Erythroblast (primary cell): ENCODE data around the gene CGNL1.

Experiments used
- DNase-seq, 2 experiments: peaks; one replicate each; lab custom pipeline; 2025; lab: John Stamatoyannopoulos, UW
- GATA1 ChIP-seq: IDR thresholded peaks from 2 replicates; pipeline ENCODE4 v1.6.1; 2011; ENCODE audit warnings: low read depth, mild to moderate bottlenecking, control low read depth, low read length, moderate library complexity
- POLR2A ChIP-seq: IDR thresholded peaks from 2 replicates; pipeline ENCODE4 v1.6.1; 2011; ENCODE audit warnings: mild to moderate bottlenecking, low read length

The CGNL1 gene

DNA sequence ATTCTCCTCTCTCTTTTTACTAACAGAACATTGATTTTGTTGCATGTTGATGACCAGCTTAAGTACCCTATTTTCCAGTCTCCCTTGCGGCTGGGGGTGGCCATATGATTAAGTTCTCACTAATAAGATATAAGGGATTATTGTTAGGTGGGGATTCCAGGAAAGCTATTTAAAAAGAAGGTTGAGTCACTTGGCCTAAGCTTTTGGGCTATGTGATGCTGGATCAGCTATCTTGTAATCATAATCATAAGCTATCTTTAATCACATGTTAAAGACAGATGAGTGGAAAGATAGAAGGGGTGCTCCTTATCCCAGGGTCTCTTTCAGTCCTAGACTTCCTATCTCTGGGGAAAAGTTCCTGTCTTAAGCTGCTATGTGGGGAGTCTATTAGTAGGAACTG is 59.9 kb downstream of the CGNL1 start:
- TF ChIP-seq POLR2A: no peak
- TF ChIP-seq GATA1: no peak
- DNase-seq: no peak

- DNase-seq: no peak
- TF ChIP-seq POLR2A: no peak
- no peak for TF ChIP-seq GATA1
Measured at GRCh38 chr15:57436961-57437360, 60.7 kb downstream of the CGNL1 start.

DNA sequence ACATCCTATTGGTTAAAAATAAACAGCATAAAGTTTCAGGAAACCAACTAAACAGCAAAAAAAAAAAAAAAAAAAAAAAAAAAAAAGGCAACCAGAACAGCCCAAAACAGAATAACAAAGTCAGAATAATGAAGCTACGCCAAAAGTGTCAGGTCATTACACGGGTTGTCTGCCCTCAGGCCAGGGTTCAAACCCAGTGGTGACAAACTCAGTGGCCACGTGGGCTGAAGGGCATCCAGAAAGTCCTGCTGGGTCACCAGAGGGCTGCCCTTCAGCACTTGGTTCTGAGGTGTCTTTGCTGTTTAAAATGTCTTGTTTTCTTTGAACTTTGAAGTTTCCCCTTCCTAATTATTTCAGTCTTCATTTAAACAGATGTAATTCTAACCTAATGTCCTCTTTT is 61.3 kb downstream of the CGNL1 start:
- TF ChIP-seq GATA1 (no peak), POLR2A (no peak)
- DNase-seq: no peak

DNA sequence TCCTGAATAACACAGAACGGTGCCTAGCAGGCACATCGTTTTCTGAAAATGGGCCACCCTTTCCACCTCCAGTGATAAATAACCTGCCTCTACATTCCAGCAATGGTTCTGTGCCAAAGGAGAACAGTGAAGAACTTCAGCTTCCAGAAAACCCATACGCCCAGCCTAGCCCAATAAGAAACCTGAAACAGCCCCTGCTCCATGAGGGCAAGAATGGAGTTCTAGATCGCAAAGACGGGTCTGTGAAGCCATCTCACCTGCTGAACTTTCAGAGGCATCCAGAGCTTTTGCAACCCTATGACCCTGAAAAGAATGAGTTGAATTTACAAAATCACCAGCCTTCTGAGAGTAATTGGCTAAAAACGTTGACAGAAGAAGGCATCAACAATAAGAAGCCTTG is 61.9 kb downstream of the CGNL1 start:
- no peak for TF ChIP-seq GATA1
- TF ChIP-seq POLR2A: no peak
- no peak for DNase-seq

DNA sequence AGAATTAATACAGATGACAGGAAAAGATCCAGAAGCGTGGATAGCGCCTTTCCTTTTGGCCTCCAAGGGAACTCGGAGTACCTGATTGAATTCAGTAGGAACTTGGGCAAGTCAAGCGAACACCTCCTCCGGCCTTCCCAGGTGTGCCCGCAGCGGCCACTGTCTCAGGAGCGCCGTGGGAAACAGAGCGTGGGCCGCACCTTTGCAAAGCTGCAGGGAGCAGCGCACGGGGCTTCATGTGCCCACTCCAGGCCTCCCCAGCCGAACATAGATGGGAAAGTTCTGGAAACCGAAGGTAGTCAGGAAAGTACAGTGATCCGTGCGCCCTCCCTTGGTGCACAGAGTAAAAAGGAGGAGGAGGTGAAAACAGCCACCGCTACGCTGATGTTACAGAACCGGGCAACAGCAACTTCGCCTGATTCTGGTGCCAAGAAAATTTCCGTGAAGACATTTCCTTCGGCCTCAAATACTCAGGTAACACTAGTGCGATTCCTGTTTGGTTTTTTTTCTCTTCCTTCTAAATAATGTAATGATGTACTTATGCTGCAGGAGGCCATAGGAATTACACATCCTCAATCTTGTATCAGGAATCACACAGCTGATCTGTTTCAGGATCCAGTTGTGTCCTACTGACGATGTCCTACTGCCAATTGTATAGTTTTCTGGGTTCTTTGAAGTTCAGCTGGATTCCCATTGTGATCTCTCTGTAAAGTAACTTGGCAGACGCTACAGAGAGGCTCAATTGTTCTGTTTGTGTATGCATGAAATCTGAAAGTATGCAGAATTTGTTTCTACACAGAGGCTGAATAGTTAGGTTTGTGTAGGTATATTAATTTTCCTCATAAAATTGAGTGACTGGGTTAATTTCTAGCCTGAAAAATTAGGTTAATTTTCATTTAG is 63.1 kb downstream of the CGNL1 start:
- no peak for DNase-seq
- TF ChIP-seq GATA1 (no peak), POLR2A (no peak)

GRCh38 chr15:57440167-57440566 is 63.9 kb downstream of the CGNL1 start:
- TF ChIP-seq POLR2A (no peak), GATA1 (no peak)
- DNase-seq: no peak

GRCh38 chr15:57440799-57441198 is 64.5 kb downstream of the CGNL1 start:
- no peak for TF ChIP-seq GATA1
- TF ChIP-seq POLR2A: no peak
- no peak for DNase-seq

GRCh38 chr15:57442335-57442734 is 66.0 kb downstream of the CGNL1 start:
- no peak for TF ChIP-seq POLR2A
- TF ChIP-seq GATA1: no peak
- no peak for DNase-seq

DNA sequence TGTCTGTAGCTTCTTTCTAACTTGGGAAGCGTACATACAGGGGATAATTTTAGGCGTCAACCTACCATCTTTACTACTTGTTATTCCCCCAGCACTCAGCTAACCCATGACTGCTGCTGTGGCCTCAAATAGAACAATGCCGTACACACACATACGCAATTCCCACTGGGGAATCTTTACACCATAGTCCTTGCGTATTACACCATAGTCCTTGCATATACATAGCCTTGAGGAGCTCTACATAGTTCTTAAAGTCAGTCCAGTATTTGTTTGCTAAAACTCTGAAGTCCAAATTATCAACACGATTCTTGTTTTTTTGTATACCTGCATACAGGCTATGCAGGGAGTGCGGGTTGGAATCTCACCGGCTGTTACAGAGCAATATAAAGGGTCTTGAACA is 67.2 kb downstream of the CGNL1 start:
- TF ChIP-seq POLR2A: no peak
- TF ChIP-seq GATA1: no peak

DNA sequence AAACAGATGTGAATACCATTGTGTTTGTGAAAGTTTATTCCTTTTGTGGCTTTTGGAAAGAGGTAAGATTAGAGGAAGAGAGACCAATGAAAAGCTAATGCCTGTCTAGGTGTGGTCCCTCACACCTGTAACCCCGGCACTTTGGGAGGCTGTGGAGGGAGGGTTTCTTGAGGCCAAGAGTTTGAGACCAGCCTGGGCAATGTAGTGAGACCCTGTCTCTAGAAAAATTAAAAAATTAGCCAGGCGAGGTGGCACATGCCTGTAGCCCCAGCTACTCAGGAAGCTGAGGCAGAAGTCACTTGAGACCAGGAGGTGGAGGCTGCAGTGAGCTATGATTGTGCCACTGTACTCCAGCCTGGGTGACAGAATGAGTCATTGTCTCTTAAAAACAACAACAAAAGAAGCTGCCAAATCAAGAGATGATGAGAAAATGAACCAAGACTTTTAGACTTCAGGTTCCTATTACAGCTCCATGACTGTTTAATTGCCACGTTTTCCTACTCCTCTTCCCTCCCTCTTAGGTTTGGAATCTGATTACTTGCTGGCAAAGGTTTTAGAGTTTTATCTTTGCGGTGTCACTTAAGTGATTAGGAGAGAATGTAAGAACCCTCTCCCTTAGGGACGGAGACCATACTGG is 68.7 kb downstream of the CGNL1 start:
- no peak for TF ChIP-seq GATA1
- TF ChIP-seq POLR2A: no peak
- no peak for DNase-seq

More for the DNA sequence above, 67.2 kb downstream of the CGNL1 start:
- DNase-seq: no peak

- TF ChIP-seq GATA1 (no peak), POLR2A (no peak)
- DNase-seq: peak; percentile 6 to 32
Measured at GRCh38 chr15:57445872-57446271, 69.6 kb downstream of the CGNL1 start.

- DNase-seq: no peak
- TF ChIP-seq POLR2A: no peak
- TF ChIP-seq GATA1: no peak
Measured at GRCh38 chr15:57446393-57446792, 70.1 kb downstream of the CGNL1 start.

DNA sequence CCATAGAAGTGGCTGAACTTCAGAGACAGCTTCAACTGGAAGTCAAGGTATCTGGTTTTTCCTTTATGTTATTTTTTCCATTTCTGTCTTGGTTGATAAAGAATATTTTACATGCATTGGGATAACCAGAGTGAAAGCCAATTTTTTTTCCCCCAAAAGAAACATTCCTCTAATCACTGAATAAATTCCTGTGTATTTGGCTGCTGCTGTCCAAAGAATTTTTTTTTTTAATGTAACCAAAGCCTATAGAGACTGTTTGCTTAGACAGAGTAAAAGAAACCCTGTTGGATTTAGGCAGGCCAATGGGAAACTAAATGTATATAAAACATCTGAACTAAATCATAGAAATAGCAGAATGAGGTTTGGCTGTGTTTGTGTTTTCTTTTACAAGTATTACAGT is 75.2 kb downstream of the CGNL1 start:
- no peak for TF ChIP-seq GATA1
- TF ChIP-seq POLR2A: no peak
- no peak for DNase-seq

- TF ChIP-seq GATA1 (no peak), POLR2A (no peak)
- no peak for DNase-seq
Measured at GRCh38 chr15:57452090-57452754, 75.9 kb downstream of the CGNL1 start.
